GM15510 (cell line): ENCODE results near the gene BTAF1.

Source experiments
- POLR2A ChIP-seq: IDR thresholded peaks from 3 replicates; pipeline ENCODE4 v1.6.1; 2011; ENCODE audit warnings: borderline replicate concordance; ENCODE audit not compliant: insufficient read length; ENCODE audit errors: extremely low read depth

BTAF1 gene

DNA sequence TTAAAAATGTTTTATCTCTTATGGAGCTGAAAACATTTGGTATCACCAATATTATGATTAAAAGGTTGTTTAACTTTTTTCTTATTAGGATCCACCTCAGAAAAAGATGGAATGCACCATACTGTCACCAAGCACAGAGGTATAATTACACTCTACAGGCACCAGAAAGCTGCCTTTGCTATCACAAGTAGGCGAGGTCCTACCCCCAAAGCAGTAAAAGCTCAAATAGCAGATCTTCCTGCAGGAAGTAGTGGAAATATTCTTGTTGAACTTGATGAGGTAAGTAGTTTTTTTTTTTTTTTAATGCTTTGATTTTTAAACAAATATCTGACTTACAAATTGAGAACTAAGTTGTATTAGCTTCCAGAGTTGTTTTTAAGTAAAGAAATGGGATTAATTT, 68.5 kb downstream of the BTAF1 start:
- TF ChIP-seq POLR2A: no peak

- TF ChIP-seq POLR2A: no peak
Observed at GRCh38 chr10:91996266-91996665, 72.7 kb downstream of the BTAF1 start.

GRCh38 chr10:92001581-92001980, 78.0 kb downstream of the BTAF1 start:
- no peak for TF ChIP-seq POLR2A

- TF ChIP-seq POLR2A: no peak
Observed at GRCh38 chr10:92001995-92002394, 78.4 kb downstream of the BTAF1 start.

GRCh38 chr10:92003258-92003657, 79.7 kb downstream of the BTAF1 start:
- no peak for TF ChIP-seq POLR2A

- TF ChIP-seq POLR2A: no peak
Observed at GRCh38 chr10:92005978-92006377, 82.4 kb downstream of the BTAF1 start.

GRCh38 chr10:92009445-92009844, 85.9 kb downstream of the BTAF1 start:
- no peak for TF ChIP-seq POLR2A

- TF ChIP-seq POLR2A: no peak
Observed at GRCh38 chr10:92010047-92010735, 86.6 kb downstream of the BTAF1 start.

- no peak for TF ChIP-seq POLR2A
Observed at GRCh38 chr10:92011560-92012214, 88.1 kb downstream of the BTAF1 start.

DNA sequence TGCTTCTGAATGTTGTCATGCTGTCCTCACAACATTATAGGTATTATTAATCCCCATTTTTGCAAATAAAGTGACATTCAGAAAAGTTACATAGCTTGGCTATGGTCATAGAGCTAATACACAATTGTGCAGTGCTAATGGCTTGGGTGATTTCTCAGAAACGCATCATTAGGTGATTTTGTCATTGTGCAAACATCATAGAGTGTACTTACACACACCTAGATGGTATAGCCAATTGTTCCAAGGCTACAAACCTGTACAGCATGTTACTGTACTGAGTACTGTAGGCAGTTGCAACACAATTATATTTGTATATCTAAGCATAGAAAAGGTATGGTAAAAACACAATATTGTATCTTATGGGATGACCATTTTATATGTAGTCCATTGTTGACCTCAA, 91.0 kb downstream of the BTAF1 start:
- no peak for TF ChIP-seq POLR2A

- TF ChIP-seq POLR2A: no peak
Observed at GRCh38 chr10:92024700-92025099, 101.1 kb downstream of the BTAF1 start.

DNA sequence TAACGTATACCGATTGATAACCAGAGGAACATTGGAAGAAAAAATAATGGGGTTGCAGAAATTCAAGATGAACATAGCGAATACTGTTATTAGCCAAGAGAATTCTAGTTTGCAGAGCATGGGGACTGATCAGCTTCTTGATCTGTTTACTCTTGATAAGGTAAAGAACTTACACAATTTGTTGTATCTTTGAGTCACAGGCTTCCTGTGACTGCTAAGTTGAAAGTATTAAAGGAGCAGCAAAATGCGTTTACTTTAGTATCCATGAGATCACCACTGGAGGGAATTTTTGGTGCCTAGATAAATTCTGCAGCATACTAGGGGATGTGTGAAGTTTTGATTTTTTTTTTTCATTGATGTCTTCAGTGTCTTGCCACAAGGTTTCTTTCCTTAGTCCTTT, 103.6 kb downstream of the BTAF1 start:
- TF ChIP-seq POLR2A: no peak

- TF ChIP-seq POLR2A: no peak
Observed at GRCh38 chr10:92031580-92031979, 108.0 kb downstream of the BTAF1 start.

DNA sequence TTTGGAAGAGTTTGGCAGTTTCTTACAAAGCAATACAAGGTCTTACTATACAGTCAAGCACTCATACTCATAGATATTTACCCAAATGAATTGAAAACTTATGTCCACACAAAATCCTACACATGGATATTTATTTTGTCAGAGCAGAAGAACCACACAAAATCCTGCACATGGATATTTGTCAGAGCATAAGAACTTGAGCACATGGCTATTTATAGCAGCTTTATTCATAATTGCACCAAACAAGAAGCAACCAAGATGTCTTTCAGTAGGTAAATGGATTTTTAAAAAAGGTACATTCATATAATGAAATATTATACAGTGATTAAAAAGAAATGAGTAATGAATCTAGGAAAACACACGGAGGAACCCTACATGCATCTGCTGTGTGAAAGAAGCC, 115.4 kb downstream of the BTAF1 start:
- TF ChIP-seq POLR2A: no peak

DNA sequence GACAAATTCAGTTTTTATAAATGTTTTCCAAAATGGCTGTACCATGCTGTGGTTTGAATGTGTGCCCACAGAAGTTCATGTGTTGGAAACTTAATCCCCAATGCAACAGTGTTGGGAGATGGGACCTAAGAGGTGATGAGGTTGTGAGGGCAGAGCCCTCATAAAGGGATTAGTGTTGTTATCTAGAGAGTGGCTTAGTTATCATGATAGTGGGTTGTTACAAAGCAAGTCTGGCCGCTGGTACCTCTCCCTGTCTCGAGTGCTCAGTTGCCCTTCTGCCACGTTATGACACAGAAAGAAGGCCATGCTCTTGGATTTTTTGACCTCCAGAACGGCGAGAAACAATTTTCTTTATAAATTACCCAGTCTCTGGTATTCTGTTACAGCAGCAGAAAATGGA, 119.0 kb downstream of the BTAF1 start:
- TF ChIP-seq POLR2A: no peak

GRCh38 chr10:92045641-92046106, 122.1 kb downstream of the BTAF1 start:
- no peak for TF ChIP-seq POLR2A
